ENCODE data around the gene BRWD1. TPM values are rescaled to one million over a fixed set of nuclear protein-coding genes. Genes with fewer than 3 reads are reported as not detected.

The BRWD1 gene
- total and polyA plus RNA-seq, 2 of the 13 experiments (the other 11 are each of a cell fraction or from before 2014, with no cell fraction given), result 13.9 to 28.0 TPM

DNA sequence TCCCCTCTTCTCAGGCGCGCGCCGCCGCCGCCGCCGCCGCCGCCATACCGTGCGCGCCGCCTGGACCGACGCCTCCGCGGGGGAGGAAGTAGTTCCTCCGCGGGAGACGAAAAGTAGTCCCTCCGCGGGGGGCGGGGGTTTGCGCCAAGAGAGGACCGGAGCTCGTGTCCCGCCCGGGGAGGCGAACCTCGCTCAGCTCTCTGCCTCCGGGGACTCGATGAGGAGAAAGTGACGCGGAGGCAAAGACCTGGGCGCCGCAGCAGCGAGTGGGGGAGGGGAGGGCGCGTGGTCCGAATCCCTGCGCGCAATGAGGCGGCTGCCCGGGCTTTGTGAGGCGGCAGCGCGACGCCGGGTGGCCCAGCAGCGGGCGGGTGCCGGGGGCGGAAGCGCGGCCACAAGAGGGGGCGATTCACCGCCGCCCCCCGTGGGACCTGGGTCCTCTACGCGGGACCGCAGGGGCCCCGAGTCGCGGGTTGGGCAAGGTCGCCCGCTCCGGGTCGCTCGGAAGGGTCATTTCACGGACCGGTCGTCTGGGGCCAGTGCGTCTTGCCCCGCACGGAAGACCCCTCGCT, at the start of gene BRWD1 (continued):
- TF ChIP-seq, protein P1, sequence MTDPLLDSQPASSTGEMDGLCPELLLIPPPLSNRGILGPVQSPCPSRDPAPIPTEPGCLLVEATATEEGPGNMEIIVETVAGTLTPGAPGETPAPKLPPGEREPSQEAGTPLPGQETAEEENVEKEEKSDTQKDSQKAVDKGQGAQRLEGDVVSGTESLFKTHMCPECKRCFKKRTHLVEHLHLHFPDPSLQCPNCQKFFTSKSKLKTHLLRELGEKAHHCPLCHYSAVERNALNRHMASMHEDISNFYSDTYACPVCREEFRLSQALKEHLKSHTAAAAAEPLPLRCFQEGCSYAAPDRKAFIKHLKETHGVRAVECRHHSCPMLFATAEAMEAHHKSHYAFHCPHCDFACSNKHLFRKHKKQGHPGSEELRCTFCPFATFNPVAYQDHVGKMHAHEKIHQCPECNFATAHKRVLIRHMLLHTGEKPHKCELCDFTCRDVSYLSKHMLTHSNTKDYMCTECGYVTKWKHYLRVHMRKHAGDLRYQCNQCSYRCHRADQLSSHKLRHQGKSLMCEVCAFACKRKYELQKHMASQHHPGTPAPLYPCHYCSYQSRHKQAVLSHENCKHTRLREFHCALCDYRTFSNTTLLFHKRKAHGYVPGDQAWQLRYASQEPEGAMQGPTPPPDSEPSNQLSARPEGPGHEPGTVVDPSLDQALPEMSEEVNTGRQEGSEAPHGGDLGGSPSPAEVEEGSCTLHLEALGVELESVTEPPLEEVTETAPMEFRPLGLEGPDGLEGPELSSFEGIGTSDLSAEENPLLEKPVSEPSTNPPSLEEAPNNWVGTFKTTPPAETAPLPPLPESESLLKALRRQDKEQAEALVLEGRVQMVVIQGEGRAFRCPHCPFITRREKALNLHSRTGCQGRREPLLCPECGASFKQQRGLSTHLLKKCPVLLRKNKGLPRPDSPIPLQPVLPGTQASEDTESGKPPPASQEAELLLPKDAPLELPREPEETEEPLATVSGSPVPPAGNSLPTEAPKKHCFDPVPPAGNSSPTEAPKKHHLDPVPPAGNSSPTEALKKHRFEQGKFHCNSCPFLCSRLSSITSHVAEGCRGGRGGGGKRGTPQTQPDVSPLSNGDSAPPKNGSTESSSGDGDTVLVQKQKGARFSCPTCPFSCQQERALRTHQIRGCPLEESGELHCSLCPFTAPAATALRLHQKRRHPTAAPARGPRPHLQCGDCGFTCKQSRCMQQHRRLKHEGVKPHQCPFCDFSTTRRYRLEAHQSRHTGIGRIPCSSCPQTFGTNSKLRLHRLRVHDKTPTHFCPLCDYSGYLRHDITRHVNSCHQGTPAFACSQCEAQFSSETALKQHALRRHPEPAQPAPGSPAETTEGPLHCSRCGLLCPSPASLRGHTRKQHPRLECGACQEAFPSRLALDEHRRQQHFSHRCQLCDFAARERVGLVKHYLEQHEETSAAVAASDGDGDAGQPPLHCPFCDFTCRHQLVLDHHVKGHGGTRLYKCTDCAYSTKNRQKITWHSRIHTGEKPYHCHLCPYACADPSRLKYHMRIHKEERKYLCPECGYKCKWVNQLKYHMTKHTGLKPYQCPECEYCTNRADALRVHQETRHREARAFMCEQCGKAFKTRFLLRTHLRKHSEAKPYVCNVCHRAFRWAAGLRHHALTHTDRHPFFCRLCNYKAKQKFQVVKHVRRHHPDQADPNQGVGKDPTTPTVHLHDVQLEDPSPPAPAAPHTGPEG (CRISPR knock-in tag; IDR thresholded peaks at IDR 0.05), result peak; percentile 41; the same call in 1 of the 2 replicates
- no peak for TF ChIP-seq TAF15 (IDR thresholded peaks at IDR 0.05; ENCODE audit: low read depth, low read length, poor library complexity, severe bottlenecking)
- TF ChIP-seq ZNF333 (CRISPR knock-in tag; IDR thresholded peaks at IDR 0.05; ENCODE audit: borderline replicate concordance), result peak; percentile 72
- no peak for TF ChIP-seq ZNF605 (CRISPR knock-in tag; IDR thresholded peaks at IDR 0.05)
- TF ChIP-seq RORA (CRISPR knock-in tag; IDR thresholded peaks at IDR 0.05), result no peak
- TF ChIP-seq ZNF224 (CRISPR knock-in tag; IDR thresholded peaks at IDR 0.05), result no peak
- peak; percentile 35; the same call in 1 of the 2 replicates for TF ChIP-seq ELF3 (CRISPR knock-in tag; IDR thresholded peaks at IDR 0.05)
- no peak for TF ChIP-seq MTERF4 (CRISPR knock-in tag; IDR thresholded peaks at IDR 0.05)
- no peak for TF ChIP-seq HNRNPL (IDR thresholded peaks at IDR 0.05; ENCODE audit: low read depth, low read length)
- no peak for TF ChIP-seq U2AF1 (optimal IDR thresholded peaks at IDR 0.05; ENCODE audit: low read depth, low read length)
- TF ChIP-seq, protein P2, sequence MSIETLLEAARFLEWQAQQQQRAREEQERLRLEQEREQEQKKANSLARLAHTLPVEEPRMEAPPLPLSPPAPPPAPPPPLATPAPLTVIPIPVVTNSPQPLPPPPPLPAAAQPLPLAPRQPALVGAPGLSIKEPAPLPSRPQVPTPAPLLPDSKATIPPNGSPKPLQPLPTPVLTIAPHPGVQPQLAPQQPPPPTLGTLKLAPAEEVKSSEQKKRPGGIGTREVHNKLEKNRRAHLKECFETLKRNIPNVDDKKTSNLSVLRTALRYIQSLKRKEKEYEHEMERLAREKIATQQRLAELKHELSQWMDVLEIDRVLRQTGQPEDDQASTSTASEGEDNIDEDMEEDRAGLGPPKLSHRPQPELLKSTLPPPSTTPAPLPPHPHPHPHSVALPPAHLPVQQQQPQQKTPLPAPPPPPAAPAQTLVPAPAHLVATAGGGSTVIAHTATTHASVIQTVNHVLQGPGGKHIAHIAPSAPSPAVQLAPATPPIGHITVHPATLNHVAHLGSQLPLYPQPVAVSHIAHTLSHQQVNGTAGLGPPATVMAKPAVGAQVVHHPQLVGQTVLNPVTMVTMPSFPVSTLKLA (IDR thresholded peaks at IDR 0.05), result peak; percentile 72
- no peak for TF ChIP-seq DNMT3B (CRISPR knock-in tag; conservative IDR thresholded peaks at IDR 0.05)
- no peak for TF ChIP-seq ZNF512 (CRISPR knock-in tag; IDR thresholded peaks at IDR 0.05)
- no peak for TF ChIP-seq ATM (IDR thresholded peaks at IDR 0.05; ENCODE audit: borderline replicate concordance)
- no peak for TF ChIP-seq BRCA1 (CRISPR knock-in tag; IDR thresholded peaks at IDR 0.05)
- TF ChIP-seq ZNF598 (CRISPR knock-in tag; IDR thresholded peaks at IDR 0.05; ENCODE audit: borderline replicate concordance), result no peak
- TF ChIP-seq NBN (conservative IDR thresholded peaks at IDR 0.05), result no peak
- TF ChIP-seq SMYD3 (CRISPR knock-in tag; IDR thresholded peaks at IDR 0.05), result peak; percentile 90; the same call in 1 of the 2 replicates
- no peak; the same call in 1 of the 2 replicates for TF ChIP-seq GATAD1 (CRISPR knock-in tag; IDR thresholded peaks at IDR 0.05)
- TF ChIP-seq ZBTB1 (CRISPR knock-in tag; IDR thresholded peaks at IDR 0.05; ENCODE audit: borderline replicate concordance), result no peak
- no peak for TF ChIP-seq ZNF530 (CRISPR knock-in tag; IDR thresholded peaks at IDR 0.05; ENCODE audit: low read depth)
- no peak for TF ChIP-seq ZEB1 (IDR thresholded peaks at IDR 0.05; ENCODE audit: insufficient replicate concordance, low read depth)
